Esophagus squamous epithelium (tissue), 5 donors: ENCODE data around the gene INTS13. TPM values are rescaled to one million over a fixed set of nuclear protein-coding genes. Genes with fewer than 3 reads are reported as not detected.
A peak's percentile ranks its signal among the peaks of the same experiment; 100 is the strongest.

ENCODE experiments used
- DNase-seq: peaks from one replicate; lab custom pipeline; 2025; lab: John Stamatoyannopoulos, UW
- H3K27ac ChIP-seq, 4 donors: fragments of 200-600 bp; sonication (generic); one replicate each; pipeline ENCODE4 v1.5.1; 2016 to 2019; ENCODE audit warnings: mild to moderate bottlenecking in 1 of 4
- H3K27me3 ChIP-seq, 4 donors: fragments of 200-600 bp; sonication (generic); 1 replicate in 3 of 4; 2 replicates in 1 of 4; pipeline versions ENCODE4 v1.5.1 to v1.6.0; 2017 to 2021; ENCODE audit warnings: antibody characterized with exemption in 1 of 4
- H3K36me3 ChIP-seq, 3 donors: fragments of 200-600 bp; sonication (generic); one replicate each; pipeline ENCODE4 v1.5.1; 2016 to 2019
- H3K4me1 ChIP-seq, 3 donors: fragments of 200-600 bp; sonication (generic); one replicate each; pipeline ENCODE4 v1.5.1; 2017 to 2019
- H3K4me3 ChIP-seq, 4 donors: fragments of 200-600 bp; sonication (generic); 1 replicate in 3 of 4; 2 replicates in 1 of 4; pipeline ENCODE4 v1.5.1; 2016 to 2019; ENCODE audit warnings: mild to moderate bottlenecking in 2 of 4, moderate library complexity in 1 of 4
- H3K9me3 ChIP-seq, 3 donors: fragments of 200-600 bp; sonication (generic); one replicate each; pipeline ENCODE4 v1.5.1; 2016 to 2019
- POLR2A ChIP-seq, 4 donors: fragments of 450-650 bp; IDR thresholded peaks; one replicate each; pipeline ENCODE4 v1.6.1; 2017; ENCODE audit warnings: antibody characterized with exemption in 4 of 4, mild to moderate bottlenecking in 4 of 4, moderate library complexity in 3 of 4
- WGBS, 2 donors: methylation state at CpG; one replicate each; pipeline ENCODE4 v1.1.5; 2018; 5-methylcytosine and 5-hydroxymethylcytosine counted together
- intact Hi-C: fragments of 100-400 bp; cut with DNase I; formaldehyde crosslinking; loops from one replicate; pipeline ENCODE4 v1.15.0; 2022
- total RNA-seq, 4 donors: library from RNA; depleted of rRNA; stranded (reverse); fragments of >200 nt; gene quantifications; one replicate each; pipeline ENCODE4 v1.1.0, GENCODE V29; 2016
- TF ChIP-seq, protein P1 (sequence below), 6 experiments: fragments of 450-650 bp in 4 of 6; fragments of 200-600 bp in 2 of 6; sonication (generic) in 2 of 6; IDR thresholded peaks; one replicate each; pipeline ENCODE4 v1.5.1; 2016 to 2019; ENCODE audit warnings: antibody characterized with exemption in 6 of 6, mild to moderate bottlenecking in 4 of 6, moderate library complexity in 4 of 6
- donor health status: DM: yes; HTN: yes; CAD: no.

The INTS13 gene
- total RNA-seq, 4 donors from 2014 or later, result 16.1 to 49.7 (median 28.6) TPM

- Histone ChIP-seq H3K4me1 (peaks cover 13 to 35% (median 16%) of the 10 kb centered on the region in 3 donors), H3K9me3 (no peaks in the 10 kb centered on the region), H3K36me3 (no peaks in the 10 kb centered on the region), H3K27me3 (no peaks in the 10 kb centered on the region), H3K27ac (no peak overlapping the region), H3K4me3 (no peak overlapping the region)
- no peak for DNase-seq
- 83 to 100% methylated on average over 2 of the region's 2 CpGs for WGBS, 2 donors
- no peak for TF ChIP-seq POLR2A (IDR thresholded peaks at IDR 0.05)
- TF ChIP-seq, protein P1, sequence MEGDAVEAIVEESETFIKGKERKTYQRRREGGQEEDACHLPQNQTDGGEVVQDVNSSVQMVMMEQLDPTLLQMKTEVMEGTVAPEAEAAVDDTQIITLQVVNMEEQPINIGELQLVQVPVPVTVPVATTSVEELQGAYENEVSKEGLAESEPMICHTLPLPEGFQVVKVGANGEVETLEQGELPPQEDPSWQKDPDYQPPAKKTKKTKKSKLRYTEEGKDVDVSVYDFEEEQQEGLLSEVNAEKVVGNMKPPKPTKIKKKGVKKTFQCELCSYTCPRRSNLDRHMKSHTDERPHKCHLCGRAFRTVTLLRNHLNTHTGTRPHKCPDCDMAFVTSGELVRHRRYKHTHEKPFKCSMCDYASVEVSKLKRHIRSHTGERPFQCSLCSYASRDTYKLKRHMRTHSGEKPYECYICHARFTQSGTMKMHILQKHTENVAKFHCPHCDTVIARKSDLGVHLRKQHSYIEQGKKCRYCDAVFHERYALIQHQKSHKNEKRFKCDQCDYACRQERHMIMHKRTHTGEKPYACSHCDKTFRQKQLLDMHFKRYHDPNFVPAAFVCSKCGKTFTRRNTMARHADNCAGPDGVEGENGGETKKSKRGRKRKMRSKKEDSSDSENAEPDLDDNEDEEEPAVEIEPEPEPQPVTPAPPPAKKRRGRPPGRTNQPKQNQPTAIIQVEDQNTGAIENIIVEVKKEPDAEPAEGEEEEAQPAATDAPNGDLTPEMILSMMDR (IDR thresholded peaks at IDR 0.05), result no peak
- intact Hi-C loops, result no loop called here
These were observed 57.2 kb downstream of the INTS13 start for GRCh38 chr12:26880625-26881024.

- intact Hi-C loops, result no loop called here
- Histone ChIP-seq H3K36me3 (no peaks in the 10 kb centered on the region), H3K27ac (peak overlapping the region; percentile 30 to 79 (median 52)), H3K9me3 (no peaks in the 10 kb centered on the region), H3K4me1 (peaks cover 9 to 24% (median 12%) of the 10 kb centered on the region in 3 donors), H3K4me3 (no peak overlapping the region), H3K27me3 (no peaks in the 10 kb centered on the region)
- DNase-seq, result no peak
- 16 to 17% methylated on average over 6 of the region's 6 CpGs for WGBS, 2 donors
- no peak for TF ChIP-seq POLR2A (IDR thresholded peaks at IDR 0.05)
- TF ChIP-seq, protein P1 (IDR thresholded peaks at IDR 0.05), result no peak
These were observed 59.1 kb downstream of the INTS13 start for GRCh38 chr12:26878661-26879119.

GRCh38 chr12:26874501-26875296, 63.1 kb downstream of the INTS13 start:
- Histone ChIP-seq H3K9me3 (no peaks in the 10 kb centered on the region), H3K4me3 (no peak overlapping the region), H3K27me3 (no peaks in the 10 kb centered on the region), H3K36me3 (no peaks in the 10 kb centered on the region), H3K4me1 (peaks cover 16 to 49% (median 22%) of the 10 kb centered on the region in 3 donors), H3K27ac (no peak overlapping the region)
- no peak for TF ChIP-seq POLR2A (IDR thresholded peaks at IDR 0.05)
- TF ChIP-seq, protein P1 (IDR thresholded peaks at IDR 0.05), result no peak
- DNase-seq, result no peak
- intact Hi-C loops, result no loop called here
- WGBS, 2 donors, result 74 to 80% methylated on average over 7 of the region's 7 CpGs

- no peak for DNase-seq
- peaks cover 8 to 31% (median 10%) of the 10 kb centered on the region in 3 donors for H3K4me1 ChIP-seq
- 68 to 85% methylated on average over 1 of the region's 1 CpG for WGBS, 2 donors
These were observed 65.2 kb downstream of the INTS13 start for GRCh38 chr12:26872625-26873024.

GRCh38 chr12:26871985-26872384, 65.8 kb downstream of the INTS13 start:
- no peak for DNase-seq
- H3K9me3 ChIP-seq, result no peaks in the 10 kb centered on the region
- H3K4me3 ChIP-seq, result no peak overlapping the region
- peaks cover 8 to 28% (median 10%) of the 10 kb centered on the region in 3 donors for H3K4me1 ChIP-seq
- no peaks in the 10 kb centered on the region for H3K36me3 ChIP-seq
- TF ChIP-seq, protein P1 (IDR thresholded peaks at IDR 0.05), result no peak
- TF ChIP-seq POLR2A (IDR thresholded peaks at IDR 0.05), result no peak
- H3K27ac ChIP-seq, result no peak overlapping the region
- 56 to 67% methylated on average over 2 of the region's 2 CpGs for WGBS, 2 donors
- intact Hi-C loops, result no loop called here
- no peaks in the 10 kb centered on the region for H3K27me3 ChIP-seq

More at GRCh38 chr12:26872625-26873024, 65.2 kb downstream of the INTS13 start:
- TF ChIP-seq, protein P1 (IDR thresholded peaks at IDR 0.05), result no peak
- no peak for TF ChIP-seq POLR2A (IDR thresholded peaks at IDR 0.05)
- Histone ChIP-seq H3K4me3 (no peak overlapping the region), H3K27me3 (no peaks in the 10 kb centered on the region), H3K9me3 (no peaks in the 10 kb centered on the region), H3K36me3 (no peaks in the 10 kb centered on the region), H3K27ac (no peak overlapping the region)
- intact Hi-C loops, result no loop called here
